Astrocyte (in vitro differentiated cells and primary cell): ENCODE data around the gene CLIP2. TPM values are rescaled to one million over a fixed set of nuclear protein-coding genes. Genes with fewer than 3 reads are reported as not detected.

Experiments
- DNase-seq: peaks from one replicate; pipeline ENCODE4 v3.0.0-alpha.2; 2010; ENCODE audit warnings: low read depth
- FAIRE-seq: peaks from 2 replicates; lab custom pipeline; 2011; peaks lifted over from hg19 to GRCh38; lab: Jason Lieb, UNC
- H2AFZ ChIP-seq: 2 replicates; pipeline ENCODE4 v1.6.0; 2012; ENCODE audit warnings: low read depth, low read length, inconsistent platforms
- H3K27ac ChIP-seq: 2 replicates; pipeline ENCODE4 v1.5.1; 2011; ENCODE audit warnings: low read depth, low read length, inconsistent platforms
- H3K27me3 ChIP-seq: 2 replicates; pipeline ENCODE4 v1.6.0; 2011; ENCODE audit warnings: low read length, inconsistent platforms; ENCODE audit not compliant: insufficient read depth
- H3K36me3 ChIP-seq: 2 replicates; pipeline ENCODE4 v1.5.1; 2011; ENCODE audit warnings: low read length, inconsistent platforms; ENCODE audit not compliant: insufficient read depth
- H3K4me1 ChIP-seq: 2 replicates; pipeline ENCODE4 v1.5.1; 2011; ENCODE audit warnings: low read length, inconsistent platforms; ENCODE audit not compliant: insufficient read depth
- H3K4me2 ChIP-seq: 2 replicates; pipeline ENCODE4 v1.6.0; 2012; ENCODE audit warnings: low read length, inconsistent platforms
- H3K4me3 ChIP-seq: 2 replicates; pipeline ENCODE4 v1.5.1; 2011; ENCODE audit warnings: low read depth, mild to moderate bottlenecking, low read length, inconsistent platforms; ENCODE audit not compliant: insufficient read depth
- H3K79me2 ChIP-seq: 2 replicates; pipeline ENCODE4 v1.6.0; 2012; ENCODE audit warnings: mild to moderate bottlenecking, low read length, inconsistent platforms; ENCODE audit not compliant: insufficient read depth
- H3K9ac ChIP-seq: 2 replicates; pipeline ENCODE4 v1.6.0; 2012; ENCODE audit warnings: mild to moderate bottlenecking, low read length, inconsistent platforms
- H3K9me3 ChIP-seq: 2 replicates; pipeline ENCODE4 v1.5.1; 2012; ENCODE audit warnings: low read depth, mild to moderate bottlenecking, low read length, inconsistent platforms; ENCODE audit not compliant: insufficient read depth
- H4K20me1 ChIP-seq: 2 replicates; pipeline ENCODE4 v1.6.0; 2012; ENCODE audit warnings: low read length, inconsistent platforms; ENCODE audit not compliant: insufficient read depth
- H3K27ac Mint-ChIP-seq: one replicate; pipeline ENCODE4 v1.8.0; 2021; ENCODE audit warnings: mild to moderate bottlenecking, mixed read lengths; ENCODE audit not compliant: unreplicated experiment
- H3K27me3 Mint-ChIP-seq: one replicate; pipeline ENCODE4 v1.8.0; 2021; ENCODE audit warnings: low read depth, mixed read lengths; ENCODE audit not compliant: unreplicated experiment
- H3K36me3 Mint-ChIP-seq: one replicate; pipeline ENCODE4 v1.8.0; 2021; ENCODE audit warnings: low read depth, mixed read lengths; ENCODE audit not compliant: unreplicated experiment
- H3K4me1 Mint-ChIP-seq: one replicate; pipeline ENCODE4 v1.8.0; 2021; ENCODE audit warnings: low read depth, mixed read lengths; ENCODE audit not compliant: unreplicated experiment
- H3K4me3 Mint-ChIP-seq: one replicate; pipeline ENCODE4 v1.8.0; 2021; ENCODE audit warnings: mild to moderate bottlenecking, moderate library complexity, mixed read lengths; ENCODE audit not compliant: unreplicated experiment
- H3K9me3 Mint-ChIP-seq: one replicate; pipeline ENCODE4 v1.8.0; 2021; ENCODE audit warnings: mild to moderate bottlenecking, mixed read lengths; ENCODE audit not compliant: unreplicated experiment
- CTCF ChIP-seq: IDR thresholded peaks from 2 replicates; pipeline ENCODE4 v1.5.1; 2011; ENCODE audit warnings: low read depth, mild to moderate bottlenecking, inconsistent platforms, low read length, moderate library complexity; ENCODE audit not compliant: insufficient read depth
- EZH2 ChIP-seq: IDR thresholded peaks from 2 replicates; pipeline ENCODE4 v1.6.1; 2012; ENCODE audit warnings: mild to moderate bottlenecking, low read length, inconsistent platforms; ENCODE audit not compliant: insufficient read depth
- total RNA-seq: library from RNA; stranded (reverse); gene quantifications from 2 replicates; pipeline ENCODE4 v1.2.1, GENCODE V29; 2021

The CLIP2 gene
- total RNA-seq, 1 donor from 2014 or later = 31.4 TPM

- H3K4me1 Mint-ChIP-seq = peaks cover 10% of the 10 kb centered on the region
- H3K27ac Mint-ChIP-seq = no peak overlapping the region
- H3K27me3 ChIP-seq = no peaks in the 10 kb centered on the region
- no peaks in the 10 kb centered on the region for H3K27me3 Mint-ChIP-seq
- H3K36me3 Mint-ChIP-seq = peaks cover 8% of the 10 kb centered on the region
- H3K9ac ChIP-seq = peak overlapping the region; percentile 96
- peaks cover 13% of the 10 kb centered on the region for H3K36me3 ChIP-seq
- H3K4me2 ChIP-seq = peak overlapping the region; percentile 82
- H3K79me2 ChIP-seq = peaks cover 20% of the 10 kb centered on the region
- no peaks in the 10 kb centered on the region for H4K20me1 ChIP-seq
- no peak for FAIRE-seq
- H2AFZ ChIP-seq = no peak overlapping the region
- H3K4me3 ChIP-seq = peak overlapping the region; percentile 89
- TF ChIP-seq EZH2 (no peak), CTCF (no peak)
- H3K9me3 ChIP-seq = no peaks in the 10 kb centered on the region
- H3K4me1 ChIP-seq = peaks cover 22% of the 10 kb centered on the region
- H3K4me3 Mint-ChIP-seq = peak overlapping the region; percentile 27
- no peak for DNase-seq
- H3K27ac ChIP-seq = no peak overlapping the region
- H3K9me3 Mint-ChIP-seq = no peaks in the 10 kb centered on the region
These were observed 36.3 kb upstream of the CLIP2 start for GRCh38 chr7:74252893-74253292.

DNA sequence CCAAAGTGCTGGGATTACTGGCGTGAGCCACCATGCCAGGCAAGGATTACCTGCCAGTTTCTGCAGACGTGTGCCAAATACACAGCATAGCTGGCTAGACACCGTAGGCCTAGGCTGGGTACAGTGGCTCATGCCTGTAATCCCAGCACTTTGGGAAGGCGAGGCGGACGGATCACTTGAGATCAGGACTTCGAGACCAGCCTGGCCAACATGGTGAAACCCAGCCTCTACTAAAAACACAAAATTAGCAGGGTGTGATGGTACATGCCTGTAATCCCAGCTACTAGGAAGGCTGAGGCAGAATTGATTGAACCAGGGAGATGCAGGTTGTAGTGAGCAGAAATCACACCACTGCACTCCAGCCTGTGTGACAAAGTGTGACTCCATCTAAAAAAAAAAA, 35.9 kb upstream of the CLIP2 start:
- H3K9me3 Mint-ChIP-seq = no peaks in the 10 kb centered on the region
- FAIRE-seq = no peak
- peak overlapping the region; percentile 98 for H3K4me3 Mint-ChIP-seq
- H3K4me3 ChIP-seq = peak overlapping the region; percentile 89
- no peaks in the 10 kb centered on the region for H3K27me3 Mint-ChIP-seq
- peaks cover 20% of the 10 kb centered on the region for H3K79me2 ChIP-seq
- H4K20me1 ChIP-seq = no peaks in the 10 kb centered on the region
- no peak overlapping the region for H2AFZ ChIP-seq
- H3K9me3 ChIP-seq = no peaks in the 10 kb centered on the region
- peaks cover 8% of the 10 kb centered on the region for H3K36me3 Mint-ChIP-seq
- H3K27me3 ChIP-seq = no peaks in the 10 kb centered on the region
- peaks cover 13% of the 10 kb centered on the region for H3K36me3 ChIP-seq
- TF ChIP-seq CTCF = no peak
- peak overlapping the region; percentile 82 for H3K4me2 ChIP-seq
- H3K27ac ChIP-seq = peak overlapping the region; percentile 94
- H3K9ac ChIP-seq = peak overlapping the region; percentile 96
- peaks cover 10% of the 10 kb centered on the region for H3K4me1 Mint-ChIP-seq
- H3K27ac Mint-ChIP-seq = no peak overlapping the region
- peaks cover 22% of the 10 kb centered on the region for H3K4me1 ChIP-seq
- DNase-seq = no peak

DNA sequence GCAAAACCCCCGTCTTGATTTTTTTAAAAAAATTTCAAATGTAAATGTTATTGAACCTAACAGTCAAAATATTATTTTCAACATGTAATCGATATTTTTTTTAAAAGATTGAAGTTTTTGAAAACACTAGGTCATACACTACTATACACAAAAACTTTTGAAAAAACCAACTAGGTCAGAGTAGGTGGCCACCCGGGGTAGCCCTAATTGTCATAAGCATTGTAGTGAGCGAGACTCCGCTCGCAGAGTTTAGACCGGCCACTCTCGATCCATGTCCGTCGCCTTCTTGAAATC, 35.4 kb upstream of the CLIP2 start:
- Histone ChIP-seq H3K27ac (peak overlapping the region; percentile 94), H2AFZ (peak overlapping the region; percentile 88), H3K4me3 (peak overlapping the region; percentile 89), H3K9me3 (no peaks in the 10 kb centered on the region), H3K36me3 (peaks cover 11% of the 10 kb centered on the region), H3K9ac (peak overlapping the region; percentile 96), H4K20me1 (no peaks in the 10 kb centered on the region), H3K4me1 (peaks cover 22% of the 10 kb centered on the region), H3K27me3 (no peaks in the 10 kb centered on the region), H3K79me2 (peaks cover 20% of the 10 kb centered on the region), H3K4me2 (peak overlapping the region; percentile 82)
- peak overlapping the region; percentile 84 for H3K27ac Mint-ChIP-seq
- TF ChIP-seq EZH2 (no peak), CTCF (no peak)
- H3K4me1 Mint-ChIP-seq = peaks cover 10% of the 10 kb centered on the region
- DNase-seq = no peak
- H3K9me3 Mint-ChIP-seq = no peaks in the 10 kb centered on the region
- peaks cover 8% of the 10 kb centered on the region for H3K36me3 Mint-ChIP-seq
- no peaks in the 10 kb centered on the region for H3K27me3 Mint-ChIP-seq
- no peak for FAIRE-seq
- H3K4me3 Mint-ChIP-seq = peak overlapping the region; percentile 98
